Renal pelvis (tissue), 4 donors: ENCODE data around the gene TSPEAR. TPM values are rescaled to one million over a fixed set of nuclear protein-coding genes. Genes with fewer than 3 reads are reported as not detected.

ENCODE experiments used
- DNase-seq: peaks from one replicate; pipeline ENCODE4 v3.0.0-alpha.2; 2013
- polyA plus RNA-seq, 3 donors: library from polyadenylated mRNA; unstranded; fragments of 120-200 nt; gene quantifications; one replicate each; pipeline ENCODE4 v1.2.1, GENCODE V29; 2013; ENCODE audit not compliant: insufficient read length in 3 of 3

Gene TSPEAR
- polyA plus RNA-seq, 3 donors: 0.95 to 1.1 (median 1.0) TPM

GRCh38 chr21:44547656-44548331, 163.6 kb downstream of the TSPEAR start:
- DNase-seq: no peak

DNA sequence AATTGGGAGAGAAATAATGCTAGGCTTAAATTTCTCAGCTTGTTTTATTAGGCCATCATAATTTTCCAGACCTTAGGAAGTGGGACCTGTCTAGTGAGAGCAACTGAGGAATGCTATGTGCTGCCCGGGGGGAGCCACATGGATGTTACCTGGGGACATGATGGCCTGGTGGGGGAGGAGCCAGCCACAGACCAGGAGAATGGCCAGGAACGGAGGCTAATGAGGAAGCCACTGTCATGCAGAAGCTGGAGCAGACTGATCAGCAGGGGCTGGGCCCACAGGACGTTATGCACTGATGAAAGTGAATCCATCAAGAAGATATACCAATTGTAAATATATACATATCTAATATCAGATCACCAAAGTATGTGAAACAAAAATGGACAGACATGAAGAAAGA, 166.8 kb downstream of the TSPEAR start:
- no peak for DNase-seq

GRCh38 chr21:44542716-44543115, 168.7 kb downstream of the TSPEAR start:
- no peak for DNase-seq

DNA sequence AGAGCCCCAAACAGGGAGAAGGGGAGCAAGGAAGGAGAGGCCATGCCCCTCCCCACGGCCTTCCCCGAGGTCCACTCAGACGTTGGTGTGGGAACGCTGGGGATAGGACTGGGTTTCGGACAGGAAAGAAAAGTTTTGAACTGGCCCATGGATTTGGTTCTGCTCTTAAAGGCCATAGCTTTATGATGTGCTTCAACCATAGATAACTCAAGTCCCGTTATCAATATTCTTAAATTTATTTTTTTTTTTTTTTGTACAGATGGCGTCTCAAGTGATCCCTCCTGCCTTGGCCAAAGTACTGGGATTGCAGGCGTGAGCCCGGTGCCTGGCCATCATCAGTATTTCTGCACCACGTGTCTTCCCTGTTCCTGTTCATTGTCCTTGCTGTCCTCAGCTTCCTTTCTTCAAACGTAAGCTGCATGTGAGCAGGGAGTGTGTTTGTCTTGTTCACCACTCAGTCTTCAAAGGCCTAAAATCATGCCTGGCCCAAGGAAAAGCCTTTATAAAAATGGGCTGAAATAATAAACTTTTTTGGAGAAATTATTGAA, 170.6 kb downstream of the TSPEAR start:
- DNase-seq: no peak

DNA sequence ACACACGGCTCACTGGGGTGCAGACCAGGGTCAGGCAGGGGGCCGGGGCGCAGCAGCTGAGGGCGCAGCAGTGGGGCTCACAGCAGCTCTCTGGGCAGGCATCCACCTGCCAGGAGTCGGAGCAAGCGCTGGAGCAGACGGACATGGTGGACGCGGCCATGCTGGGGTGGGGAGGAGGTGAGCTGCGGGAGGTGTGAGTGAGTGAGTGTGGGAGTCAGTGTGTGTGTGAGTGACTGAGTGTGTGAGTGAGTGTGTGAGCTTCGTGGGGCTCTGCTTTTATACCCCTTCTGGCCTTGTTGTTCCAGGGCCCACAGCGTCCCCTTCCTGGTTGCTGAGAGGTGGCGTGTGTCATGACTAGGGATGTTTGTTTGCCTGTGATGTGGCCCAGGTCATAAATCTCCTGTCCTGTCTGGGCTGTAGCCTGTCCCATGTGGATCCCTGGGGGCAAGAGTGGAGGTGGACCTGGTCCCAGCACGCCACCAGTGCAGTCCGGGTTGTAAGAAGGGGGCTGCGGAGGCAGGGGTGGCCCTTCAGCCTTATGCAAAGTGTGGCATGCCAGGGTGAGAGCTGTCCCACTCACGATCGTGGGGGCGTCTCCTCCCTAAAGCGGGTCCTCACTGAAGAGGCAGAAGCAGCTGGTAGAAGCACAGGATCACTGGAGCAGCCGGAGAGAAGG, 171.2 kb downstream of the TSPEAR start, which contains the start of gene KRTAP10-1:
KRTAP10-1 (minus strand) TSS at position 205 of the 676 bp plus-strand sequence; CDS start at position 160, 45 bp downstream.
- no peak for DNase-seq

GRCh38 chr21:44539046-44539445, 172.3 kb downstream of the TSPEAR start:
- no peak for DNase-seq

DNA sequence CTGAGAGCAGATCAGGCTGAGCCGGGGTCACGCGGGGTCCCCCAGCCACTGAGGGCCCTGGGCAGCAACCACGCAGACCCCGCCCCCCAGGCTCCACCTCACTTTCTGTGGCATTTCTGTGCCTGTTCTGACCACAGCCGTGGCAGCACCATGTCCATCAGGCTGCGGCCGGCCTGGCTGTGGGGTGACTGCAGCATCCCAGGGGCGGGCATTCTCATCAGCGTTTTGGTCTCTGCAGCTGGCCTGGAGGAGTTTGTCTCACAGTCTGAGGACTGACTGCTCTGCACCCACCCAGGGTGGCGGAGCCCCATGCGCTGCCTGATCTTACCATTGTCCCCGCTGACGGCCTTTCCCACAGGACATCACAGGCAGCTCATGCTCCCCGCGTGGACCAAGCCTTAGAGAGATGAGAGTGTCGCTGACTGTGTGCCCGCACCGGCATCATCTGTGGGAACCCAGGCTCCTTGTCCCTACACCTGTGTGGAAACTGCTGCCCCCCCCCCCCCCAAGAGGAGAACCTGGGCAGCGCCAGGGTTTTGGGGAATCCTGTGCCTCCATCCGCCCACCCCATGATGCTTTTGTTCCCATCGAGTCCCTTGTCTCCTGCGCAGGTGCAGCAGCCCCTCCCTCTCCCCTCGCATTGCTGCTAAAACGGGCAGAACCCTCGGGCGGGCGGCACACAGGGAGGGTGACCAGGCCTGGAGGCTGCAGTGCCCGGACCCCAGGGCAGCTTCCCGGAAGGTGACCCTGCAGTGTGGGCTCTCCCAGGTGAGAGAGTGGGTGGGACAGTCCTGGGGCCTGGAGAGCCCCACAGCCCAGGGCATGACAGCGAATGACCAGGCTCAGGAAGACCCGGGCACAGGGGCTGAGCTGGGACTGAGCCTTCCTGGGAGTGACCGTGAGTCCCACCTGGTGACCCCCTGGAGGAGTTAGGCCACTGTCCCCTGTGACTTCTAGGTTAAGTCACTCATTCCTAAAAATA, 173.2 kb downstream of the TSPEAR start:
- DNase-seq: no peak

DNA sequence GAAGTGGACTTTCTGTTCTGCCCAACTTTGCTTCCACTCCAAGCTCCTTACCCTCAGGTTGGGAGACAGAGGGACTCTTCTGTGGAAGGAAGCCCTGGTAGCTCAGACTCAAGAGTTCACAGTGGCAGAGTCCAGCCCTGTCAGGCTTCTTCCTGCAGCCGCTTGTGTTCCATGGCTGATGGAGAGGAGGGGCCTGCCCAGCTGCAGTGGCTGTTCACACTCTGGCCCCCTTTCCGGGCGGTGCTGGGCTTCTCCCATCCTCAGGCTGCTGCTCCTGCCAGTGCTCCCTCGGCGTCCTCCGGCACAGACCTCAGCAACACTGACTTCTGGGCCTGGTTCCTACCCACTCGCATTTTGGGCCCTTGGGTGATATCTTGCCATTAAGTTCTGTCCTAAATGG, 175.4 kb downstream of the TSPEAR start:
- no peak for DNase-seq

GRCh38 chr21:44534688-44535087, 176.7 kb downstream of the TSPEAR start:
- no peak for DNase-seq

DNA sequence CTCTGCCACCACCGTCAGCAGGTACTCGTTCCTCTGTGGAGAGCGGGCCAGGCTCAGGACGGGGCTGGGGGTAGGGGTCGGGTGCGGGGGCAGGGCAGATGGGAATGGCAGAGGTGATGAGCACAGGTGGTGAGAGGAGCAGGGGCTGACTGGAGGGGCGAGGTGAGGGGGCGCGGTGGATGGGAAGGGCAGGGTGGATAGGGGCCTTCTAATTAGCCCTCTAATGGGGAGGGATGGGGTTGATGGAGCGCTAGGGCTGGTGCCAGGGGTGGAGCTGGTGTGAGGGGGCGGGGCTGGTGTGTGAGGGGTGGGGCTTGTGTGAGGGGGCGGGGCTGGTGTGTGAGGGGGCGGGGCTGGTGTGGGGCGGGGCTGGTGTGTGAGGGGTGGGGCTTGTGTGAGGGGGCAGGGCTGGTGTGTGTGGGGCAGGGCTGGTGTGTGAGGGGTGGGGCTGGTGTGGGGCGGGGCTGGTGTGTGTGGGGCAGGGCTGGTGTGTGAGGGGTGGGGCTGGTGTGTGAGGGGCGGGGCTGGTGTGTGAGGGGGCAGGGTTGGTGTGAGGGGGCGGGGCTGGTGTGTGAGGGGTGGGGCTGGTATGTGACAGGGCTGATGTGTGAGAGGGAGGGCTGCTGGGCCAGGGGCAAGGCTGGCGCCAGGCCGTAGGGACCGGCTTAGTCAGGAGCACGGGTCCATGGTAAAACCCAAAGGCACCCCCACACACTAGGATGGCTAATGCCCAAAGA, 177.3 kb downstream of the TSPEAR start:
- no peak for DNase-seq

DNA sequence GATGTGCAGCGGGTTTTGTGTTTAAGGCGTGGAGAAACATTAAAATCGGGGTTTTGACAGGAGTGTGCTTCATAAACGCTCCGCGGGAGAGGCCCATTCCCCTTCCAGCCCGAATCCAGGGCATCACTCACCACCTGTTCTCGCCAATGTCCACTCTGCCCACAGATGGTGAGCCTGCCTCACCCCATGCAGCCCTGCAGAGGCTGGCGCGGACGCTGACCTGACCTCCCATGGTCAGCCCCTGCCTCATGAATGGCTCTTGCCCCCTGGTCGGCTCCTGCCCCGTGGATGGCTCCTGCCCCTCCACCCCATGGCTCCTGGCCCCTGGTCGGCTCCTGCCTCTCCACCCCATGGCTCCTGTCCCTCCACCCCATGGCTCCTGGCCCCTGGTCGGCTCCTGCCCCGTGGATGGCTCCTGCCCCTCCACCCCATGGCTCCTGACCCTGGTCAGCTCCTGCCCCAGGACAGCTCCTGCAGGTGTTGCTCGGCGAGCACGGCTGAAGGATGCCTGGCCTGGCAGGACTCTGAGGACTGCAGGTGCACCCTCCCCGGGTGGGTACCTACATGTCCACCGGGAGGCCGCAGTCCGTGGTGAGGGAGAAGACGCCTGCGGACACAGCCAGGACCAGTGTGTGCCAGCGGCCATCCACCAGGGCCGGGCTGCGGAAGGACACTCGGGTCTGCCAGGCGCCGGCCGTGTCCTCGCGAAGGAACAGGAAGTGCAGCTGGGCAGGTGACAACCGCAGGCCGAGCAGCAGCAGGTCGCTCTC, 178.1 kb downstream of the TSPEAR start:
- no peak for DNase-seq

- no peak for DNase-seq
Measured at GRCh38 chr21:44532712-44533111, 178.7 kb downstream of the TSPEAR start.

- no peak for DNase-seq
Measured at GRCh38 chr21:44531606-44532564, 179.5 kb downstream of the TSPEAR start.

DNA sequence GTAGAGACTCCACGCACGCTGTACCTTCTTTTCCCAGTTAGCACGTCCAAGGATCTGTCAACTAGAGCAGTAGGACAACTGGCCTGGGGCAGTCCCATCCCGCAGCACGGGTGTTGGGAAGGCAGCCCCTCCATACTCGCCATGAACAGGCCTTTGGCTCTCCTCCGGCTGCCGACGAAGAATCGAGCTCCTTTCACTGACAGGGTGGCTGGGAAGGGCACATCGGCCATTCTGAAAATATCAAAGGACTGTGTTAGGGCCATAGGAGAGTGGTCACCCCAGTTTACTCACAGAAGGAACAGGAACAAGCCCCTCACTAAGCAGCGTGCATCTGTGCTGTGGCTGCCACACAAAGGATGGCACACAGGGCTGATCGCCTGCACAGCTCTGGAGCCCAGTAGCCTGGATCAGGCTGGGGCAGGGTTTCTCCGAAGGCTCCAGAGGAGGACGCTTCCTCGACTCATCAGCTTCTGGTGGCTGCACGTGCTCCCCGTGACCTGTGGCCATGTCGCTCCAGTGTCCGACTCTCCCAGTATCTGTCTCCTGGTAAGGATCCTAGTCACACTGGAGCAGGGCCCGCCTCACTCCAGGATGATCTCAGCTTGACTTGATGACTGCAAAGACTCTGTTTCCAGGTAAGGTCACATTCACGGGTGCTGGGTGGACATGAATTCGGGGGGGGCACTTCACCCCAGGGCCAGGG, 180.3 kb downstream of the TSPEAR start:
- DNase-seq: no peak

- no peak for DNase-seq
Measured at GRCh38 chr21:44530221-44530902, 181.0 kb downstream of the TSPEAR start.

GRCh38 chr21:44529503-44530125, 181.8 kb downstream of the TSPEAR start:
- no peak for DNase-seq

DNA sequence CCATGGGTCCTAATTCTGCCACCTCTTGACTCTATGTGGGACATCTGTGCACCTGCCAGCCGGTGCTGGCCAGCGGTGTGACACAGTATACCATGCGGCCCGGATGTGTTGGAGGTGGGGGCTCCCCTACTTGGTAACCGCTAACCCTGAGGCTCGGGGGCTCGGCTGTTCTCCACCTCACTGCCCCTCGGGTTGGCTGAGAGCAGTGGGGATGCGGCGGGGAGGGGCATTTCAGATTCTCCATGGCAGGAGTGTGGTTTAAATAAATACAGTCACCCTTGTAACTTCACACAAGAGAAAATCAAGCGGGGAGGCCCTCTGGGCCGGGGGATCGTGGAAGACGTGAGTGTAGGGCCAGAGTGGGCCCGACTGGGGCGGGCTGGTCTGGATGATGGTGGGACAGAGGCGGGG, 182.4 kb downstream of the TSPEAR start:
- no peak for DNase-seq

- DNase-seq: no peak
Measured at GRCh38 chr21:44528634-44528995, 182.8 kb downstream of the TSPEAR start.
